Duodenal mucosa (tissue), 2 donors: ENCODE measurements around the gene JAZF1.
"Not testable (repeated sequence)": the region's sequence is repeated elsewhere in the genome, so short reads cannot be mapped to it uniquely, and the experiment has no call there.

ENCODE experiments used
- H3K27ac ChIP-seq: one replicate; pipeline ENCODE4 v1.7.0; 2013; ENCODE audit warnings: low read depth, low read length
- H3K27me3 ChIP-seq, 2 donors: one replicate each; pipeline ENCODE4 v1.7.0; 2013; ENCODE audit warnings: low read length in 2 of 2, control low read depth in 1 of 2; ENCODE audit not compliant: insufficient read depth in 2 of 2, control insufficient read depth in 1 of 2
- H3K36me3 ChIP-seq, 2 donors: one replicate each; pipeline ENCODE4 v1.7.0; 2013; ENCODE audit warnings: low read length in 2 of 2, control low read depth in 1 of 2; ENCODE audit not compliant: insufficient read depth in 2 of 2, control insufficient read depth in 1 of 2
- H3K4me1 ChIP-seq, 2 donors: one replicate each; pipeline ENCODE4 v1.7.0; 2013; ENCODE audit warnings: low read length in 2 of 2, control low read depth in 1 of 2; ENCODE audit not compliant: insufficient read depth in 2 of 2, control insufficient read depth in 1 of 2
- H3K4me3 ChIP-seq, 2 donors: one replicate each; pipeline ENCODE4 v1.7.0; 2013; ENCODE audit warnings: low read length in 2 of 2, low read depth in 1 of 2
- H3K9ac ChIP-seq, 2 donors: one replicate each; pipeline ENCODE4 v1.7.0; 2013; ENCODE audit warnings: low read length in 2 of 2, low read depth in 1 of 2
- H3K9me3 ChIP-seq, 2 donors: one replicate each; pipeline ENCODE4 v1.7.0; 2013; ENCODE audit warnings: low read length in 2 of 2, control low read depth in 1 of 2; ENCODE audit not compliant: control insufficient read depth in 1 of 2

The JAZF1 gene

GRCh38 chr7:27928001-27928400 is 252.6 kb downstream of the JAZF1 start:
- H3K27ac ChIP-seq: no peak overlapping the region
- no peaks in the 10 kb centered on the region for H3K4me1 ChIP-seq
- H3K36me3 ChIP-seq: no peaks in the 10 kb centered on the region
- no peaks in the 10 kb centered on the region for H3K27me3 ChIP-seq
- H3K9me3 ChIP-seq: no peaks in the 10 kb centered on the region
- H3K9ac ChIP-seq: no peak overlapping the region
- no peak overlapping the region for H3K4me3 ChIP-seq

GRCh38 chr7:27925573-27926201 is 254.9 kb downstream of the JAZF1 start:
- Histone ChIP-seq H3K27ac (no peak overlapping the region), H3K4me1 (no peaks in the 10 kb centered on the region), H3K27me3 (no peaks in the 10 kb centered on the region), H3K9me3 (no peaks in the 10 kb centered on the region), H3K4me3 (no peak overlapping the region), H3K9ac (no peak overlapping the region), H3K36me3 (no peaks in the 10 kb centered on the region)

DNA sequence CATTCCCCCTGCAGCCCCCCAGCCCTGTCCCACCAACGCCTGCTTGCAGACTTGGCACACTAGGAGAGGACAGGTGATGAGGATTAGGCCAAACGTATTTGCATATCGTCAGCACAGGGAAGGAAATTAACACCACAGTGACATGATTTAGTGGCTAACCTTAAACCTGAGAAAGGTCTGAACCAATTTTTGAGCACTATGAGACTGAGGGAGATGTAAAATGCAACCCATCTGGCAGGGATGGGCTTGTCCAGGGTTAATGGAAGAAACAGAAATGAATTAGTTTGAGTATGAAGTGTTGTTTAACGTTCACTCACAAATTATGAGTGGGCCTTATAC is 257.0 kb downstream of the JAZF1 start:
- H3K4me1 ChIP-seq: no peaks in the 10 kb centered on the region
- H3K27me3 ChIP-seq: no peaks in the 10 kb centered on the region
- H3K36me3 ChIP-seq: no peaks in the 10 kb centered on the region
- H3K9ac ChIP-seq: no peak overlapping the region
- H3K4me3 ChIP-seq: no peak overlapping the region
- no peak overlapping the region for H3K27ac ChIP-seq
- H3K9me3 ChIP-seq: no peaks in the 10 kb centered on the region

- Histone ChIP-seq H3K27me3 (no peaks in the 10 kb centered on the region), H3K4me3 (no peak overlapping the region), H3K4me1 (no peaks in the 10 kb centered on the region), H3K36me3 (no peaks in the 10 kb centered on the region), H3K9me3 (no peaks in the 10 kb centered on the region), H3K9ac (no peak overlapping the region), H3K27ac (no peak overlapping the region)
These were observed 257.5 kb downstream of the JAZF1 start for GRCh38 chr7:27922907-27923641.

DNA sequence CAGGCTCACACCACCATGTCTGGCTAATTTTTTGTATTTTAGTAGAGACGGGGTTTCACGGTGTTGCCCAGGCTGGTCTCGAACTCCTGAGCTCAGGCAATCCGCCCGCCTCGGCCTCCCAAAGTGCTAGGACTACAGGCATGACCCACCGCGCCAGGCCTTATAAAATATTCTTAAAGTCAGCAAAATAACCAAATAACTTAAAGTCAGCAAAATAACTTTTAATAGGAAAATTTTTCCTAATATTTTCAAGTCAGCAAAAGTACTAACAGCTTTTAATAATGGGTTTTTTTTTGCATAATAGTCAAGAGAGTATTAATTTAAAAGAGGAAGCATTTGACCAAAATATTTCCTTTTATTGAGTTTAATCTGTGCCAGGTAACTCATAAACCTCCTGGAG is 258.2 kb downstream of the JAZF1 start:
- not testable (repeated sequence) for H3K4me3 ChIP-seq, H3K4me1 ChIP-seq, H3K27ac ChIP-seq, H3K9me3 ChIP-seq, H3K9ac ChIP-seq, H3K27me3 ChIP-seq, H3K36me3 ChIP-seq

DNA sequence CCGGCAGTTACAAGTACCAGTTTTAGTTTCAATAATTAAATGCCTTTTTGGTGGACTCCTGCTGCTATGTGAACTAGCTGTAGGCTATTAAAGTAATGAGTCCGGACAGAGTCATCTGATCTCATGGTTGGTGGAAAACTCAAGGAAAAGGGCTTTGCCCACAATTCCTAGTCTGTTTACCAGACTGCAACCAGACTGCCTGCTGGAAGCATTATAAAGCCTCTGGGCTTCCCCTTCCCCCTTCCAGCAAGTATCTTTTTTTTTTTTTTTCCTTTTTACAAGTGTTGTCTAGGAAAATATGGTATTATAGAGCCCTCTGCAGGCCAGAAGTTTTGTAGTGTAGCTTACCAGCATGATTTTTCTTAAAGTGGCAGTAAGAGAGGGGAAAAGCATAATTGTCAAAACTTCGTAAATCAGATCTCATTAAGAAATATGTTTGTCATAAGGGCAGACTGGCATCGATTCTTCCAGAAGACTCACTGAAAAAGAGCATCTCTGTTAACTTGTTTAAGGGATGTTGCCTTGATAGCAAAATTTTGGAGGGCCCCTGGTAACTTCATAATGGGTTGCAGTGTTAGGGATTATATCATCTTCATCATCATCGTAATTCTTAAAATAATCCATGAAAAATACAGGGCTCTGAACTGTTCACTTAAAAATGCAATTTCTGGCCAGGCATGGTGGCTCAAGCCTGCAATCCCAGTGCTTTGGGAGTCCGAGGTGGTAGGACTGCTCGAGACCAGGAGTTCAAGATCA is 259.3 kb downstream of the JAZF1 start:
- Histone ChIP-seq H3K9ac (no peak overlapping the region), H3K9me3 (no peaks in the 10 kb centered on the region), H3K4me1 (no peaks in the 10 kb centered on the region), H3K27ac (no peak overlapping the region), H3K4me3 (peak overlapping the region in 1 of 2 donors; percentile 25), H3K27me3 (no peaks in the 10 kb centered on the region), H3K36me3 (no peaks in the 10 kb centered on the region)

- H3K4me1 ChIP-seq: no peaks in the 10 kb centered on the region
- H3K27ac ChIP-seq: no peak overlapping the region
- H3K27me3 ChIP-seq: no peaks in the 10 kb centered on the region
- no peak overlapping the region for H3K9ac ChIP-seq
- no peak overlapping the region for H3K4me3 ChIP-seq
- no peaks in the 10 kb centered on the region for H3K9me3 ChIP-seq
- H3K36me3 ChIP-seq: no peaks in the 10 kb centered on the region
These were observed 260.2 kb downstream of the JAZF1 start for GRCh38 chr7:27920281-27920946.

GRCh38 chr7:27918503-27918902 is 262.1 kb downstream of the JAZF1 start:
- Histone ChIP-seq H3K27ac (no peak overlapping the region), H3K4me1 (no peaks in the 10 kb centered on the region), H3K9ac (no peak overlapping the region), H3K4me3 (no peak overlapping the region), H3K27me3 (no peaks in the 10 kb centered on the region), H3K36me3 (no peaks in the 10 kb centered on the region), H3K9me3 (no peaks in the 10 kb centered on the region)

- Histone ChIP-seq H3K36me3 (no peaks in the 10 kb centered on the region), H3K9ac (no peak overlapping the region), H3K4me1 (no peaks in the 10 kb centered on the region), H3K27ac (no peak overlapping the region), H3K27me3 (no peaks in the 10 kb centered on the region), H3K4me3 (no peak overlapping the region), H3K9me3 (no peaks in the 10 kb centered on the region)
These were observed 262.8 kb downstream of the JAZF1 start for GRCh38 chr7:27917774-27918314.

GRCh38 chr7:27917119-27917518 is 263.5 kb downstream of the JAZF1 start:
- Histone ChIP-seq H3K27me3 (no peaks in the 10 kb centered on the region), H3K27ac (no peak overlapping the region), H3K9me3 (no peaks in the 10 kb centered on the region), H3K4me1 (no peaks in the 10 kb centered on the region), H3K4me3 (no peak overlapping the region), H3K9ac (no peak overlapping the region), H3K36me3 (no peaks in the 10 kb centered on the region)
